H1 (cell line): ENCODE measurements around the gene SLAMF6. TPM values are rescaled to one million over a fixed set of nuclear protein-coding genes. Genes with fewer than 3 reads are reported as not detected.

ENCODE experiments used
- CTCF ChIA-PET: fragments of 300-600 bp; sonication (Branson Sonifier 250); formaldehyde crosslinking; loops from one replicate; lab custom pipeline; 2021; ENCODE audit not compliant: partially characterized antibody; lab: Charles Lee
- POLR2A ChIA-PET: fragments of 300-600 bp; sonication (Branson Sonifier 250); formaldehyde crosslinking; loops from one replicate; lab custom pipeline; 2021; ENCODE audit warnings: inconsistent platforms; ENCODE audit not compliant: partially characterized antibody; lab: Charles Lee
- DNase-seq, 2 experiments: peaks; one replicate each; pipeline versions ENCODE4 v3.0.0 to v3.0.0-alpha.2; 2010 to 2022; ENCODE audit warnings: low spot score in 2 of 2, low read depth in 1 of 2, mixed read lengths in 1 of 2
- FAIRE-seq: peaks from 2 replicates; lab custom pipeline; 2011; peaks lifted over from hg19 to GRCh38; lab: Jason Lieb, UNC
- H2AFZ ChIP-seq: 2 replicates; pipeline ENCODE4 v1.8.1; 2012; ENCODE audit warnings: low read length, inconsistent platforms
- H2AK5ac ChIP-seq: 2 replicates; pipeline ENCODE4 v1.6.1; 2013; ENCODE audit warnings: low read depth, low read length
- H2BK120ac ChIP-seq: replicated peaks from 2 replicates; pipeline ENCODE3; 2013; ENCODE audit warnings: low read depth, low read length, inconsistent platforms
- H2BK12ac ChIP-seq: 2 replicates; pipeline ENCODE4 v1.6.1; 2013; ENCODE audit warnings: low read depth, low read length
- H2BK15ac ChIP-seq: 2 replicates; pipeline ENCODE4 v1.6.1; 2013; ENCODE audit warnings: low read length
- H2BK20ac ChIP-seq: 2 replicates; pipeline ENCODE4 v1.6.1; 2013; ENCODE audit warnings: low read length
- H2BK5ac ChIP-seq: 2 replicates; pipeline ENCODE4 v1.6.1; 2013; ENCODE audit warnings: low read depth, low read length
- H3K14ac ChIP-seq: 2 replicates; pipeline ENCODE4 v1.6.1; 2013; ENCODE audit warnings: inconsistent platforms; ENCODE audit not compliant: insufficient read length
- H3K18ac ChIP-seq: 2 replicates; pipeline ENCODE4 v1.6.1; 2013; ENCODE audit warnings: low read length; ENCODE audit errors: extremely low read depth
- H3K23ac ChIP-seq: 2 replicates; pipeline ENCODE4 v1.6.1; 2013; ENCODE audit warnings: inconsistent platforms; ENCODE audit not compliant: insufficient read length
- H3K23me2 ChIP-seq: 2 replicates; pipeline ENCODE4 v1.6.1; 2013; ENCODE audit warnings: low read depth, low read length
- H3K27ac ChIP-seq: 2 replicates; pipeline ENCODE4 v1.6.1; 2011; ENCODE audit warnings: low read depth, low read length, inconsistent platforms
- H3K27me3 ChIP-seq, 4 experiments: replicated peaks in 1 of 4; 1 replicate in 1 of 4; 2 replicates in 3 of 4; pipeline versions ENCODE4 v1.6.1 to v1.8.1; 2011 to 2013; ENCODE audit warnings: low read length in 3 of 4, mild to moderate bottlenecking in 3 of 4, inconsistent platforms in 2 of 4, mixed read lengths in 2 of 4, moderate library complexity in 1 of 4; ENCODE audit not compliant: control insufficient read depth in 3 of 4, insufficient read depth in 3 of 4; ENCODE audit errors: extremely low read depth in 1 of 4
- H3K36me3 ChIP-seq, 4 experiments: 2 replicates each; pipeline versions ENCODE4 v1.6.1 to v1.8.1; 2011 to 2013; ENCODE audit warnings: mild to moderate bottlenecking in 4 of 4, low read length in 3 of 4, moderate library complexity in 2 of 4, control low read depth in 1 of 4, inconsistent platforms in 1 of 4; ENCODE audit not compliant: insufficient read depth in 4 of 4, control insufficient read depth in 2 of 4
- H3K4ac ChIP-seq: replicated peaks from 2 replicates; pipeline ENCODE3; 2013; ENCODE audit warnings: low read length, low read depth, mixed read lengths, inconsistent platforms; ENCODE audit not compliant: insufficient read length
- H3K4me1 ChIP-seq, 4 experiments: replicated peaks in 1 of 4; 1 replicate in 1 of 4; 2 replicates in 3 of 4; pipeline versions ENCODE4 v1.6.1 to v1.8.1; 2011 to 2013; ENCODE audit warnings: low read length in 3 of 4, inconsistent platforms in 2 of 4, mixed read lengths in 1 of 4; ENCODE audit not compliant: insufficient read depth in 4 of 4, control insufficient read depth in 3 of 4
- H3K4me2 ChIP-seq, 2 experiments: 2 replicates each; pipeline versions ENCODE4 v1.6.1 to v1.8.1; 2011 to 2013; ENCODE audit warnings: low read depth in 2 of 2, low read length in 2 of 2, control low read depth in 1 of 2, inconsistent platforms in 1 of 2, mild to moderate bottlenecking in 1 of 2; ENCODE audit not compliant: insufficient read depth in 1 of 2
- H3K4me3 ChIP-seq, 4 experiments: fragments of 200-600, 300-600 bp in 1 of 4; sonication (generic), shearing (Covaris generic), sonication (Bioruptor Twin) in 1 of 4; 2 replicates each; pipeline versions ENCODE4 v1.5.1 to v1.8.1; 2011 to 2016; ENCODE audit warnings: low read length in 4 of 4, low read depth in 3 of 4, control low read depth in 2 of 4, inconsistent platforms in 2 of 4, mild to moderate bottlenecking in 2 of 4, mixed read lengths in 1 of 4, moderate library complexity in 1 of 4; ENCODE audit not compliant: insufficient read depth in 2 of 4; ENCODE audit errors: extremely low read depth in 1 of 4
- H3K56ac ChIP-seq: replicated peaks from 2 replicates; pipeline ENCODE3; 2013; ENCODE audit warnings: low read depth, mild to moderate bottlenecking, mixed read lengths, low read length, inconsistent platforms; ENCODE audit not compliant: insufficient read length
- H3K79me1 ChIP-seq: 2 replicates; pipeline ENCODE4 v1.6.1; 2013; ENCODE audit warnings: low read depth, low read length, control low read depth
- H3K79me2 ChIP-seq, 2 experiments: 2 replicates each; pipeline versions ENCODE4 v1.6.1 to v1.8.1; 2012 to 2013; ENCODE audit warnings: low read length in 2 of 2, mild to moderate bottlenecking in 2 of 2, inconsistent platforms in 1 of 2; ENCODE audit not compliant: insufficient read depth in 2 of 2, control insufficient read depth in 1 of 2
- H3K9ac ChIP-seq, 4 experiments: replicated peaks in 1 of 4; 1 replicate in 1 of 4; 2 replicates in 3 of 4; pipeline versions ENCODE4 v1.6.1 to v1.8.1; 2011 to 2013; ENCODE audit warnings: low read depth in 3 of 4, low read length in 3 of 4, control low read depth in 2 of 4, mild to moderate bottlenecking in 2 of 4, moderate library complexity in 2 of 4, inconsistent platforms in 1 of 4; ENCODE audit errors: extremely low read depth in 1 of 4
- H3K9me3 ChIP-seq, 2 experiments: 2 replicates each; pipeline versions ENCODE4 v1.6.1 to v1.8.1; 2012 to 2013; ENCODE audit warnings: mild to moderate bottlenecking in 2 of 2, moderate library complexity in 2 of 2, control low read depth in 1 of 2, inconsistent platforms in 1 of 2, low read depth in 1 of 2, low read length in 1 of 2, mixed read lengths in 1 of 2; ENCODE audit not compliant: insufficient read depth in 2 of 2
- H4K20me1 ChIP-seq, 2 experiments: replicated peaks in 1 of 2; 2 replicates each; pipeline versions ENCODE3 to v1.8.1; 2011 to 2013; ENCODE audit warnings: inconsistent platforms in 2 of 2, low read length in 2 of 2, mild to moderate bottlenecking in 1 of 2; ENCODE audit not compliant: insufficient read depth in 2 of 2, control insufficient read depth in 1 of 2
- H4K5ac ChIP-seq: 2 replicates; pipeline ENCODE4 v1.6.1; 2013; ENCODE audit warnings: low read length, low read depth, mixed read lengths, inconsistent platforms; ENCODE audit not compliant: insufficient read length
- H4K8ac ChIP-seq: 2 replicates; pipeline ENCODE4 v1.8.0; 2013; ENCODE audit warnings: mild to moderate bottlenecking, moderate library complexity, low read length, inconsistent platforms; ENCODE audit not compliant: insufficient read depth; ENCODE audit errors: extremely low read depth
- H4K91ac ChIP-seq: replicated peaks from 2 replicates; pipeline ENCODE3; 2013; ENCODE audit warnings: low read length, mixed read lengths, inconsistent platforms; ENCODE audit not compliant: insufficient read length
- BRCA1 ChIP-seq: IDR thresholded peaks from 2 replicates; pipeline ENCODE4 v1.6.1; 2012; ENCODE audit warnings: low read depth, low read length, improper control_type of control experiment
- CHD1 ChIP-seq: IDR thresholded peaks from 2 replicates; pipeline ENCODE4 v1.6.1; 2012; ENCODE audit warnings: low read depth, low read length, improper control_type of control experiment
- GTF2F1 ChIP-seq: IDR thresholded peaks from 2 replicates; pipeline ENCODE4 v1.6.1; 2012; ENCODE audit warnings: low read depth, low read length, improper control_type of control experiment, borderline replicate concordance
- HDAC6 ChIP-seq: IDR thresholded peaks from one replicate; pipeline ENCODE4 v1.7.1; 2012; ENCODE audit warnings: low read depth, mild to moderate bottlenecking, inconsistent platforms, low read length, moderate library complexity
- RBBP5 ChIP-seq: IDR thresholded peaks from 2 replicates; pipeline ENCODE4 v1.7.1; 2012; ENCODE audit warnings: low read depth, mild to moderate bottlenecking, inconsistent platforms, low read length, moderate library complexity, borderline replicate concordance
- SIN3A ChIP-seq, 2 experiments: IDR thresholded peaks in 1 of 2; conservative IDR thresholded peaks in 1 of 2; 2 replicates each; pipeline ENCODE4 v1.6.1; 2011 to 2012; ENCODE audit warnings: low read length in 2 of 2, improper control_type of control experiment in 1 of 2, low read depth in 1 of 2, mild to moderate bottlenecking in 1 of 2
- SP2 ChIP-seq: IDR thresholded peaks from 2 replicates; pipeline ENCODE4 v1.6.1; 2012; ENCODE audit warnings: mild to moderate bottlenecking, low read length, inconsistent platforms
- SP4 ChIP-seq: IDR thresholded peaks from 2 replicates; pipeline ENCODE4 v1.6.1; 2012; ENCODE audit warnings: low read length, inconsistent platforms
- WGBS, 2 experiments: shearing (Covaris generic) in 1 of 2; methylation state at CpG; one replicate each; pipeline versions ENCODE4 v1.1.6 to v1.1.7; 2013 to 2015; ENCODE audit warnings: low lambda C conversion rate in 2 of 2, mixed read lengths in 2 of 2, inconsistent platforms in 1 of 2, low coverage in 1 of 2, missing lambda C conversion rate in 1 of 2; ENCODE audit not compliant: insufficient replicate concordance in 2 of 2, insufficient coverage in 1 of 2, insufficient read length in 1 of 2; ENCODE audit errors: extremely low coverage in 1 of 2, missing lambda C conversion rate in 1 of 2; 5-methylcytosine and 5-hydroxymethylcytosine counted together
- polyA plus RNA-seq, 7 experiments: library from polyadenylated mRNA; depleted of rRNA in 3 of 7; stranded (reverse) in 5 of 7; unstranded in 2 of 7; fragments of >200 nt in 5 of 7; fragments of 200-250 nt in 2 of 7; gene quantifications; 1 replicate in 5 of 7; 2 replicates in 1 of 7; 4 replicates in 1 of 7; pipeline versions ENCODE4 v1.2.1 to v1.2.3, GENCODE V29; 2011 to 2013; ENCODE audit warnings: missing spikeins in 2 of 7, mixed read lengths in 2 of 7
- total RNA-seq: library from RNA; stranded (reverse); fragmentation: NEBNext Ultra II Directional; extraction: Animal tissue kit (Norgen Biotek cat#: 25700); gene quantifications from 2 replicates; pipeline ENCODE4 v1.2.1, GENCODE V29; 2021

SLAMF6 gene
- total and polyA plus RNA-seq, 2 of the 8 experiments (the other 6 are each of a cell fraction or from before 2014, with no cell fraction given): not detected

DNA sequence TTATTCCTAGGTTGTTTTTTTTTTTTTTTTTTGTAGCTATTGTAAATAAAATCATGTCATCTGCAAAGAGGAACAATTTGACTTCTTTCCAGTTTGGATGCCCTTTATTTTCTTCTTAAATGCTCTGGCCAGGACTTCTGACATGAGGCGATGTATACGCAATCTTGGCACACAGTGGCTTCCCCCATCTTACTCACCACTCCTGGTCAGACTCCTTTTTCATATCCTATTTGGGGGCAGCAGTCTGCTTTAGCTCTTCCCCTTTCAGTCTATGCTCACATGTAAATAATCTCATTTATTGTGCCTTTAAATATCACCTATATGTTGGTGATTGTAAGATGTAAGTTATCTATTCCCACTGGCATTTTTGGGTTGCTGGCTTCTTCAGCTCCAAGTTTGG, 56.1 kb downstream of the SLAMF6 start:
- FAIRE-seq: no peak
- CTCF ChIA-PET: interaction anchor here (0.5 to 1.0 kb wide), 2 partner anchors 174 to 206 kb away, joined by 3 read pairs; no protein-coding TSS in a partner anchor
- H3K4me3 ChIP-seq: no peak overlapping the region

More for the DNA sequence above, 56.1 kb downstream of the SLAMF6 start:
- Histone ChIP-seq H3K14ac (no peak overlapping the region), H3K23me2 (no peaks in the 10 kb centered on the region), H4K8ac (no peak overlapping the region), H4K20me1 (no peaks in the 10 kb centered on the region), H3K27me3 (peaks cover 0 to 1% (median 0%) of the 10 kb centered on the region in 4 experiments; a peak in 1 of 7 replicates), H3K4me2 (no peak overlapping the region), H4K5ac (no peak overlapping the region), H3K27ac (no peak overlapping the region), H3K9me3 (no peaks in the 10 kb centered on the region), H3K4me1 (no peaks in the 10 kb centered on the region; a peak in 1 of 7 replicates), H2AK5ac (no peak overlapping the region), H2BK15ac (no peak overlapping the region), H2BK120ac (no peak overlapping the region), H3K18ac (no peak overlapping the region), H2BK5ac (no peak overlapping the region), H3K23ac (no peak overlapping the region), H2BK20ac (no peak overlapping the region), H3K56ac (no peak overlapping the region), H3K9ac (no peak overlapping the region), H3K79me2 (no peaks in the 10 kb centered on the region), H3K79me1 (no peaks in the 10 kb centered on the region), H2AFZ (no peak overlapping the region), H2BK12ac (no peak overlapping the region), H3K4ac (no peak overlapping the region), H3K36me3 (no peaks in the 10 kb centered on the region), H4K91ac (no peak overlapping the region)
- POLR2A ChIA-PET: no interaction called here
- WGBS, 2 experiments: 100% methylated on average over 2 of the region's 2 CpGs; no CpG with 5 or more reads in 1 of the 2 experiments
- no peak for DNase-seq
- TF ChIP-seq SP4 (no peak), CHD1 (no peak), RBBP5 (no peak), SIN3A (conservative IDR thresholded peaks at IDR 0.05 in 1 of 2, IDR thresholded peaks at IDR 0.05 in 1 of 2; ENCODE audit: low read depth in 1 of 2, low read length in 2 of 2) (no peak), GTF2F1 (no peak), BRCA1 (no peak), SP2 (no peak), HDAC6 (no peak)
